Urothelium cell line (cell line): ENCODE measurements around the gene DAAM2.

ENCODE experiments used
- DNase-seq: peaks from one replicate; pipeline ENCODE4 v3.0.0; 2011; ENCODE audit warnings: low spot score, mixed read lengths
- FAIRE-seq: peaks from 2 replicates; lab custom pipeline; 2011; peaks lifted over from hg19 to GRCh38; lab: Jason Lieb, UNC

DAAM2 gene

DNA sequence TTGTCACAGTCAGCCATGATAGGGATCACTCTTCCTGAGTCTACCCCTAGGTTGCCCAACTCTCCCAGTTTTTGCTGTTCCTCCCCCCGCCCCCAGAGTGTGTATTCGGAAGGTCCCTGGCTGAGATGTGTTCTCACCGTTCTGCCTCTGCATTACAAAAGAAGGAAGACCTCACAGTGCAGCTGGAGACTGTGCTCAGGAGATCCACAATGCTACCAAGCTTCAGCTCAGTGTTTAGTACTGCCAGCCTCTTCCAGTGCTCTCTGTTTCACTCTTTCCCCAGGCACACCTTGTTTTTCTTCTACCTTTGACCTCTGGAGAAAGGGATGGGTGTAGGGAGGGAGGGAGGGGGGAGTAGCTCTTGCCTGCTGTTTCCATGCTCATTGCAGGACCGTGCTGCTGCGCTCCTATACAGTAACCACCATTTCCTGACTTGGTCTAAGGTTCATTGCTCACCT is 155.5 kb downstream of the DAAM2 start:
- FAIRE-seq (no peak), DNase-seq (no peak)

DNA sequence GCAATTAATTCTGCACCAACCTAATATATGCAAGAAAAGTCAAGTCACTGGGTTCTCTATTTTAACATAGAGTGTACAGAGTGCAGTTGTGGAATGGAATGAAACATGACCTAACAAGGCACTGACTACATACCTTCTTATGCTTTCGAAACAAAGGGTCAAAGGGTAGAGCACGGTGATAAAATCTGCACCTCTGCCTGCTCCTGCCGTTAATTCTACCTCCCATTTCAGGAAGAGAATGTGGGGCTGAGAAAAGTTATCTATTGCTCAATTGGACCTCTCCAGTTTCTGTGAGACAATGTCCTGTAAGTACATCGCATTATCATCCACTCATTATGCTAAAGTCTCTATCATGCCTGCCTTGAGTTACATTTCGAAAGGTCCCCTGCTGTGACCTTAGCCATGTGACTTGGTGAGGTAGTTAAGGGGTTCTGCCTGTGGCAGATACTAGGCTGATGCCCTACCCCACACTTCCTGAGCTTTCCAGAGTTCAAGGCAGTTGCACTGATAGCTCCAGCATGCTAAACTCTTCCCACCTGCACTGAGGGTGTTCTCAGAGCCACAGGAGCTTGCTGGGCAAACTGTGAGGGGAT is 156.1 kb downstream of the DAAM2 start:
- DNase-seq: no peak

DNA sequence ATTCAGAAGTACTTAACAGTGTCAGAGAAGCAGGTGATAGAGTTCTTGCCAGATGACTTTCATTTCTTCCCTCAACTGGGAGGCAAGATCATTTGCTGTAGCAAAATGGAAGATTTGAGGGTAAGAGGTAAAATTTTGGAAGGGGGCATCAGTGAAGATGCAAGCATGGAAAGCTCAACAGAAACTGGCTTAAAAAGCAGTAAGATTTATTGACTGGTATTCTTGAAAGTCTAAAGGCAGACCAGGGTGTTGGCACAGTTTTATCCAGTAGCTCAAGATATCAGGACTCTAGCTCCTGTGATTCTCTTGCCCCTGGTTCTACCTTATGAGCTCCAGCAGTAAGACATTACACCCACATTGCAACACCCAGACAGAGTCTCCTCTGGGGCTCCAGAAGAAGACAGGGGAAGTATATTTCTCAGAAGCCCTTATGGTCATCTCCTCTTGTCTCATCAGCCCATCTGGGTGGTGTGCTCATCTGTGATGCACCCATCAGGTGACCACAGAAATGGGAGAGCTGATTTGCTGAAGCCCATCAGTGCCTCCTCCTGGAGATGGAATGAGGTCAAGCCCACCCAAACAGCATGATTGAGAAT is 158.0 kb downstream of the DAAM2 start:
- DNase-seq (no peak), FAIRE-seq (no peak)

More for the DNA sequence above, 156.1 kb downstream of the DAAM2 start:
- FAIRE-seq: no peak

DNA sequence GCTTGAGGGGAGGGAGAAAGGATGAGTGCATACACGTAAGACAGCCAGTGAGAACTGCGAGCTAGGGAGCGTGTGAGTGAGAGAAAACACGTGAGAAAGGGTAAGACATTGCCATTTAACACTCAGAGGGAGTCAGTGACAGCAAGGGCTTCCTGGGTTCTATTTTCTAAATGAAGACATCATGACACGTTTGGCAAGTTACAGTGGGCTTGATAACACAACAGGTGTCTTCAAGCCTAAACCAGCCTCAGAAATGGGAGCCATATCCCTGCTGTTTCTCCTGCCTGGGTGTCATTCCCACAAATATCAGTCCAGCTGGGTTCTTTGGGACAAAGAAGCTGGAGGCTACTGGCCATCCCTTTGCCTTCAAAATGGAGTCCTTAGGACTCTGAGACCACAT is 159.0 kb downstream of the DAAM2 start:
- no peak for FAIRE-seq

DNA sequence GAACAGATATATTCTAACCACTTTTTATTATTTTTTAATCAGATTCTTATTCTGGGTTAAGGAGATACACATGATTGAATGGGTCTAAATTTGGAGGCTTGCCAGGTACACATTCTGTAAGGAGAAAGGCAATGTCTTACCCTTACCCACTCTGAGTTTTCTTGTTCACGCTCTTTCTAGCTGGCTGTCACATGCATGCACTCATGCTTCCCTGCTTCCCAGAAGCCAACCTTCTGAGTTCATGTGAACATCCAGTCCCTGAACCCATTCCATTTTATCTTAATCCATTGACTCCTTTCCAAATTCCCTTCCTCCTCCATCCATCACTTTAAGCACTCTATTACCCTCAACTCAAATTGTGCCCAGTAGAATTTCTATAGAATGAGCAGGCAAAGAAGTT is 159.5 kb downstream of the DAAM2 start:
- DNase-seq (no peak), FAIRE-seq (no peak)

More for the DNA sequence above, 159.0 kb downstream of the DAAM2 start:
- DNase-seq: no peak

DNA sequence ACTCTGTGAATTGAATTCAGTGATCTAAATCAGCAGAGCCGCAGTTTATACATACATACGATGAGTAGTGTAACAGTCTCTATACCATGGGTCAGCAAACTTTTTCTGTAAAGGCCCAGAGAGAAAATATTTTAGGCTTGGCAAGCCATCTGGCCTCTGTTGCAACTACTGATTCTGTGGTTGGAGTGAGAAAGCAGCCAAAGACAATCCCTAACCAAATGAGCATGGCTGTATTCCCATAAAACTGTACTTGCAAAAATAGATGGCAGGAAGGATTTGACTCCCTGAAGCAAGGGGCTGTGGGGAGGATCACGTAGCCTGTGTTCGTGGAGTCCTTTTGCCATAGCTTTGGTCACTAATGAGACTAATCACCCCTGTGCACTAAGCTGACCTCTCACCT is 160.0 kb downstream of the DAAM2 start:
- DNase-seq (no peak), FAIRE-seq (no peak)

DNA sequence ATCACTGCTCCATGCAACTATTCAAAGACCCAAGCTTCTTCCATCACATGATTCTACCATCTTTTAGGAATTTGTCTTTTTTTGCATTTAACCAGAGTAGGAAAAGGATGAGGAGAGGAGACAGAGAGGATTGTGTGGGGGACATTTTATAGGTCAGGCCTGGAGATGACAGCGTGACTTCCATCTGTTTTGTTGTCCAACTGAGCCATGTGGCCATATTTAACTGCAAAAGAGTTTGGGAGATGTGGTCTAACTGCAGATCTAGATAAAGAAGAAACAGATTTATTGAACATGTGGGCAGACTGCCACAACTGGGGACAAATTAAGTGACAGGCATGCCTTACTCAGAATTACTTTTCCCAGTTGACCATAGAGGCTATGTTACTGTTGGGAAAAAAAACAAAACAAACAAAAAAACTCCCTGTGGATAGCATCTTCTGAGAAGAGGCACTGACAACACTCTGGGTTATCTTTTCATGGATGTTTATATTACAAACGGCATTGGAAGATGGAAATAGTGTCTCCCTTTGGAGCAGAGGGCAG is 161.0 kb downstream of the DAAM2 start:
- no peak for FAIRE-seq
- no peak for DNase-seq
